HK-2 (cell line): Measurements from ENCODE around the gene FA2H.
"Not testable (repeated sequence)": the region's sequence is repeated elsewhere in the genome, so short reads cannot be mapped to it uniquely, and the experiment has no call there.

Experiments
- DNase-seq: peaks from one replicate; pipeline ENCODE4 v3.0.0-alpha.2; 2018; ENCODE audit not compliant: unreplicated experiment

FA2H gene

GRCh38 chr16:74770831-74771526 is 3.6 kb downstream of the FA2H start:
- DNase-seq = no peak

GRCh38 chr16:74769586-74770190 is 4.9 kb downstream of the FA2H start:
- DNase-seq = no peak

GRCh38 chr16:74768239-74768638 is 6.4 kb downstream of the FA2H start:
- no peak for DNase-seq

GRCh38 chr16:74767749-74768148 is 6.9 kb downstream of the FA2H start:
- no peak for DNase-seq

- DNase-seq = no peak
Observed at GRCh38 chr16:74766729-74767128, 7.9 kb downstream of the FA2H start.

- not testable (repeated sequence) for DNase-seq
Observed at GRCh38 chr16:74764184-74764583, 10.4 kb downstream of the FA2H start.

- no peak for DNase-seq
Observed at GRCh38 chr16:74761665-74762064, 13.0 kb downstream of the FA2H start.

- peak; percentile 73 for DNase-seq
Observed at GRCh38 chr16:74760007-74760767, 14.4 kb downstream of the FA2H start.

- DNase-seq = no peak
Observed at GRCh38 chr16:74759564-74759963, 15.1 kb downstream of the FA2H start.

- DNase-seq = no peak
Observed at GRCh38 chr16:74758801-74759200, 15.8 kb downstream of the FA2H start.

- no peak for DNase-seq
Observed at GRCh38 chr16:74757349-74757748, 17.3 kb downstream of the FA2H start.

GRCh38 chr16:74756203-74756602 is 18.4 kb downstream of the FA2H start:
- DNase-seq = no peak

- DNase-seq = no peak
Observed at GRCh38 chr16:74753180-74753579, 21.4 kb downstream of the FA2H start.

GRCh38 chr16:74752756-74753155 is 21.9 kb downstream of the FA2H start:
- no peak for DNase-seq

GRCh38 chr16:74752258-74752657 is 22.4 kb downstream of the FA2H start:
- DNase-seq = no peak

- no peak for DNase-seq
Observed at GRCh38 chr16:74751658-74752057, 23.0 kb downstream of the FA2H start.

GRCh38 chr16:74749291-74750055 is 25.1 kb downstream of the FA2H start:
- no peak for DNase-seq

- DNase-seq = no peak
Observed at GRCh38 chr16:74748616-74749026, 26.0 kb downstream of the FA2H start.

- no peak for DNase-seq
Observed at GRCh38 chr16:74747716-74748615, 26.7 kb downstream of the FA2H start.

- no peak for DNase-seq
Observed at GRCh38 chr16:74745926-74746325, 28.7 kb downstream of the FA2H start.

GRCh38 chr16:74745109-74745615 is 29.5 kb downstream of the FA2H start:
- no peak for DNase-seq
